Measurements from ENCODE around the gene YES1. TPM values are rescaled to one million over a fixed set of nuclear protein-coding genes. Genes with fewer than 3 reads are reported as not detected.

Gene YES1
- total RNA-seq, result 10 to 100 TPM; 11.2 to 12.0 TPM

DNA sequence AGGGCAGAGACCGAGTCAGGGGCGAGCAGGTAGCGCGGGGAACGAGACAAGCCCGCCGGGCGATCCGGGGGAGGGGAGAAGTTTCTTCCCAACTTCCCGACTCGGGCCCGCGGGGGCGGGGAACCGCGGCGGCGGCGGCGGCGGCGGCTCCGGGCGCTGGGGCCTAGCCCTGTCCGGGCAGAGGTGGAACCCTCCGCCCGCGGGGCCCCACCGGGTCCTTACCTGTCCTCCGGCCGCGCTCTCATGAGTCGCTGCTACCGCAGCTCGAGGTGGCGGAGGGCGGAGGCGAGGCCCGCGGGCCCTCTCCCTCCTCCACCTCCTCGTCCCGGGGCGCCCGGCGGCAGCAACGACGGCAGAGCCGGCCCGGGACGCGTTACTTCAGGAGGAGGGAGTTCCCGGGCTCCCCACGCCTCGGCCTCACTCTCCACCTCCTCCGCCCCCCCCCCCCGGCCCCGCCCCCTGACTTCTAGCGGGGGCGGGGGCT lies at the start of gene YES1:
TSS of gene YES1 (minus strand) at position 351 of the 484 bp plus-strand sequence. CDS start 55,415 bp downstream, outside the sequence.
- no peak for DNase-seq
- ChIA-PET POLR2A (interaction anchor here (0.9 to 5.2 kb wide), 10 partner anchors 9 to 544 kb away, joined by 3 to 76 read pairs (median 6); partner anchors contain the start of genes ENOSF1, THOC1 and TYMS), CTCF (interaction anchor here (2.0 to 3.4 kb wide), 2 partner anchors 19 to 99 kb away, joined by 5 to 30 read pairs; partner anchors contain the start of gene ENOSF1)
- Mint-ChIP-seq H3K4me1 (peaks cover 75% of the 10 kb centered on the region), H3K27ac (peak within 1 kb of the TSS; percentile 99), H3K9me3 (no peaks in the 10 kb centered on the region), H3K27me3 (peaks cover 3% of the 10 kb centered on the region), H3K4me3 (peak within 1 kb of the TSS; percentile 94), H3K36me3 (ENCODE audit: low read depth) (peaks cover 15% of the 10 kb centered on the region)

DNA sequence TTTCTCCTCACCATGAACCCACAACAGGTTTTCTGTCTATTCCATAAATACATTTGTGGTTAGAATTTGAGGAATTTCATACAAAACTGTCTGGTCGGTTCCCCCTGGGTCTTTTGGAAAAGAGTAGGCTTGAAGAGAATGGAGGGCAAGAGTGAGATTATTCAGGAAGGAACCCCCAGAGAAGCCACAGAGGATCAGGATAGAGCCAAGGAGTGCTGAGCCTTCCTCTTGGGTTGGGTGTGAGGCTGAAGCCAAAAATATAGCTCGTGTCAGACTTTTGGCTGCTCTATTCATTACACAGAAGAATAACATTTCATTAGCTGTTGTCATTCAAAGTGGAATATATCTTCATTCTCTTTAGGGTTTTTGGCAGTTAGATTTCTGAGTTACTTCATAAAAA lies 45.9 kb upstream of the YES1 start:
- ChIA-PET POLR2A (no interaction called here), CTCF (no interaction called here)
- no peak overlapping the region for H3K4me3 Mint-ChIP-seq
- no peaks in the 10 kb centered on the region for H3K4me1 Mint-ChIP-seq
- DNase-seq, result no peak
- no peak overlapping the region for H3K27ac Mint-ChIP-seq
- peaks cover 6% of the 10 kb centered on the region for H3K27me3 Mint-ChIP-seq
- no peaks in the 10 kb centered on the region for H3K9me3 Mint-ChIP-seq
- H3K36me3 Mint-ChIP-seq (ENCODE audit: low read depth), result no peaks in the 10 kb centered on the region

DNA sequence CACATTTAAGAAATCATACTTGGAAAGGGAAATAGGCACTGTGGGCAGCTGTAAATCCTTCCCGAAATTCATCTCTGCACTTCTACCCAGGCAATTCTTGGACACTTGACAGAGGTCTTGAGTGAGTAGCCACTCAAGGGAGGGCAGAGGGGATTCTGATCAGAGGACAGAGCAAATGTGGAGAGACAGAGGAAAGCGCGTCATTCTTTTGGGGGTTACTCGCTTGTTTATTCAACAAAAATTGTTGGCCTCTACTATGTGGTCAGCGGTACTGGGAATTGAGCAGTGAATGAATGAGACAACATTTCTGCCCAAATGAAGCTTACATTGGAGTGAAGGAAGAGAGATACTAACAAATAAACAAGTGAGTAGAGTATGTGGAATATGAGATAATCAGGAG lies 41.4 kb upstream of the YES1 start:
- ChIA-PET POLR2A (no interaction called here), CTCF (interaction anchor here (1.3 to 1.5 kb wide), 2 partner anchors 12 to 14 kb away, joined by 4 read pairs; no protein-coding TSS in a partner anchor)
- H3K4me3 Mint-ChIP-seq, result no peak overlapping the region
- H3K4me1 Mint-ChIP-seq, result no peaks in the 10 kb centered on the region
- no peaks in the 10 kb centered on the region for H3K27me3 Mint-ChIP-seq
- no peak overlapping the region for H3K27ac Mint-ChIP-seq
- no peaks in the 10 kb centered on the region for H3K36me3 Mint-ChIP-seq (ENCODE audit: low read depth)
- DNase-seq, result no peak
- no peaks in the 10 kb centered on the region for H3K9me3 Mint-ChIP-seq

DNA sequence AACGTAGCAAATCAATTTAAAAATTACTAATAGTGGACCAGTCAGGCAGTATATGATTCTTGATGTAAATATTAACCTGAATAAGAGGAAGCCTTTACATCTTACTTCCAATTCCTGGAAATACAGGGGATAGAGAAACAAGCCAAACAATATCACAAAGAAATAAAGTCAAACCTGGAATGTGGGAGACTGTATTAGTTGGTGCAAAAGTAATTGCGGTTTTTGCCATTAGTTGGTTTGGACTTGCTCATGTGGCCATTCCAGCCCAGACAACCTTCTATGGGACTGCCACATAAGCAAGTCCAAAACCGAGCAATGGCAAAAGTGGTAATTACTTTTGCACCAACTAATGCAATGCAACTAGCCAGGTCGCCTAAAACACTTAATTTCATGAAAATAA lies 38.9 kb upstream of the YES1 start:
- Mint-ChIP-seq H3K36me3 (ENCODE audit: low read depth) (no peaks in the 10 kb centered on the region), H3K27me3 (no peaks in the 10 kb centered on the region), H3K27ac (no peak overlapping the region), H3K9me3 (no peaks in the 10 kb centered on the region), H3K4me1 (no peaks in the 10 kb centered on the region), H3K4me3 (no peak overlapping the region)
- ChIA-PET POLR2A (no interaction called here), CTCF (interaction anchor here (0.9 kb wide), 1 partner anchor 11 kb away, joined by 3 read pairs; no protein-coding TSS in a partner anchor)
- no peak for DNase-seq

DNA sequence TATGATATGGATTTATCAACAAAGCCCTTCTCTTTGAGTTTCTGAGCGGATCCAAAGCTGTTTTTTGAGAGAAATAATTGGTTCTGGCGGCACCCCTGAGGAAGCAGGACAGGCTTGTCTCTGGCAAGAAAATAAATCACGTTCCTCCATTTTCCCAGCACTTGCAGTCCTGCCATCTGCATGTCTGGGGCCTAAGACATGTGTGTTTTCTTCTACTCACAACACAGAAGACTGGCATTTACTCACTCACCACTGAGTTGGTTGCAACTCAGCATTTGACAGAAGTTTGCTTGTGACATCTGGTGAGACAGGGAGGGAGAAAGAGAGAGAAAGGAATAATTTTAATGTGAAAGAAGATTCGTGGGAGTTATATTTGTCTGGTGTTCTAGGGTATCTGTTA lies 37.0 kb upstream of the YES1 start:
- ChIA-PET POLR2A (no interaction called here), CTCF (interaction anchor here (2.9 kb wide), 1 partner anchor 10 kb away, joined by 14 read pairs; no protein-coding TSS in a partner anchor)
- Mint-ChIP-seq H3K36me3 (ENCODE audit: low read depth) (no peaks in the 10 kb centered on the region), H3K4me3 (no peak overlapping the region), H3K27ac (no peak overlapping the region), H3K4me1 (no peaks in the 10 kb centered on the region), H3K9me3 (no peaks in the 10 kb centered on the region), H3K27me3 (no peaks in the 10 kb centered on the region)
- DNase-seq, result no peak

DNA sequence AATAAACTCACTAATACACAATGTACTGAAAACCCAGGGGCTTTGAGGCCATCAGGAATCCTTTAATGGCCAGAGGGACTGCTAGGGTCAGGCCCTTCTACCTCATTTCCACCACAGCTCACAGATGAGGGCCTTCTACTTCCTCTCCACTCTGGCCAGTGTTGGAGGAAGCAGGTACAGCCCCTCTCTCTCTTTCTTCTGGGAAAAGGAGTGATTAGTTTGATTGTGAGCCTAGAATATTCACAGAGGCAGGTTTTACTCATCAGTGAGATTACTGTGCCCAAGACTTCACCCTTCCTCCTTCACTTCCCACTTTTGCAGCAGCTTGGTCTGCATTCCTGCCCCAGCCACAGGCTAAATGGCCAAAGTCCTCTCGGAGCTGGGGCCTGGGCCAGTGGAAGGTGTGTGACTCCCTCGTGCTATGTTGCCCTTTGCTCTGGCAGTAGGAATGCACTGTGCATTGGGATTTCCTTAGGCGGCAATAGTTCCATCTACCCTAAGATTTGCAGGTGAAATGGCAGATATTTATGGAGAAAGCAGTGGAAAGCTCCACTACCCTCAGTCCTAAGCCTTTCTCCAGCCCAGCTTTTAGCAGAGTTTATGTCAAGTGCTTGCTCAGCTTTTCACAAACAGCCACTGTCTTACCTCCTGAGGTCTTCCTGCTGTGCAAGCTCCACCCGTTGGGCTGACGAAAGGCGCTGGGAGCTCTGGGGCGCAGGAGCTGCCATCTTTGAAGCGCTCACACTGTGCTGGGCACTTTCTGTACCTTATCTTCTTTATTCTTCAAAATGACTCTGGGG lies 36.2 kb upstream of the YES1 start:
- ChIA-PET POLR2A (no interaction called here), CTCF (interaction anchor here (2.9 kb wide), 1 partner anchor 9 kb away, joined by 14 read pairs; no protein-coding TSS in a partner anchor)
- Mint-ChIP-seq H3K27me3 (peaks cover 2% of the 10 kb centered on the region), H3K4me3 (no peak overlapping the region), H3K4me1 (no peaks in the 10 kb centered on the region), H3K9me3 (no peaks in the 10 kb centered on the region), H3K27ac (no peak overlapping the region), H3K36me3 (ENCODE audit: low read depth) (no peaks in the 10 kb centered on the region)
- DNase-seq, result no peak

DNA sequence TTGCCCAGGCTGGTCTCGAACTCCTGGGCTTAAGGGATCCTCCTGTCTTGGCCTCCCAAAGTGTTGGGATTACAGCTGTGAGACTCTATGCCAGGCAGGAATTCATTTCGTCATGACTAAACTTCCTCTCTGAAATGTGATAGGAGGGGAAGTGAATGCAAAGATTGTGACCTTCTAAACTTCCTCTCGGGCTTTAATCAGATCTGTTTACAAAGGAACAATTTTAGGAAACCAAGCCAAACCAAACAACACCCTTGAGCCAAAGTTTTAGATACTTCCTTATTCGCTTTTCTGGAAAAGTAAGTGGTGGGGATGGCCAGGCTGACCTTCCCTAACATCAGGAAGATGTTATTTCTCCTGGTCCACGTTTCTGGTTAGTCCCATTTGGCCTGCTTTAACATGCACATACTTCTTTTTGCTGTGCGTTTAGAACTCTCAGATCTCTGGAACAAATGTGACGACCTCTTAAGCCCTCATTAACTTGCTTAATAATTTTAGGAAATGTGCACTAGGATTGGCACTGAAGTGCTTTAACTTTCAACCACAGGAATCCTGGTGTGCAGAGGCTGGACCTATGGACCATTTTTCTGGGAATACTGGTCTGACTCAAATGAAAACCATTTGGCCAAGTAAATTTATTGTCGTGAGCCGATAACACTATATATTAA lies 33.2 kb upstream of the YES1 start:
- ChIA-PET POLR2A (no interaction called here), CTCF (interaction anchor here (1.2 kb wide), 1 partner anchor 13 kb away, joined by 3 read pairs; no protein-coding TSS in a partner anchor)
- H3K27me3 Mint-ChIP-seq, result peaks cover 12% of the 10 kb centered on the region
- H3K4me1 Mint-ChIP-seq, result peaks cover 3% of the 10 kb centered on the region
- H3K36me3 Mint-ChIP-seq (ENCODE audit: low read depth), result no peaks in the 10 kb centered on the region
- no peak overlapping the region for H3K4me3 Mint-ChIP-seq
- no peaks in the 10 kb centered on the region for H3K9me3 Mint-ChIP-seq
- no peak for DNase-seq
- no peak overlapping the region for H3K27ac Mint-ChIP-seq

DNA sequence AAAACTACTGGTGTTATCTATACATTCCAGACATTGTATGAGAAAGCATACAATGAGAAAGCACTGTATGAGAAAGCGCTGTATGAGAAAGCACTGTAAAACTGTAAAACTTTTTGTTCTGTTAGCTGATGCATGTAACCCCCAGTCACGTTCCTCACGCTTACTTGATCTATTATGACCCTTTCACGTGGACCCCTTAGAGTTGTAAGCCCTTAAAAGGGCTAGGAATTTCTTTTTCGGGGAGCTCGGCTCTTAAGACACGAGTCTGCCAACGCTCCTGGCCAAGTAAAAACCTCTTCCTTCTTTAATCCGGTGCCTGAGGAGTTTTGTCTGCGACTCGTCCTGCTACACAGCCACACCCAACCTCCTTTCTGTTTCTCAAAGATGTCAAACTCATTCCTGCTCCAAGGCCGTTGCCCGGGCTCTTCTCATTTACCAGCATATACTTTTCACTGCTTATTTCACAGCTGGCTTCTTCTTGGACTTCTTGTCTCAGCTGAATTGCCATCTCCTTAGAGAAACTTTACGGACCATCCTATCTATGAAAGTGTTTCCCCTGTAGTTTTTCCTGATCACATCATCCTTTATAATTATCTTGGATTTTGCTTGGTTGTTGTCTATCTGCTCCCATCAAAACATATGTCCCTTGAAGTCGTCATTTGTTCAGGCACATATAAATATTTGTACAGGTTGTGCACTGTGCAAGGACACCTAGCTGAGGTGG lies 29.8 kb upstream of the YES1 start:
- peaks cover 17% of the 10 kb centered on the region for H3K27me3 Mint-ChIP-seq
- CTCF ChIA-PET, result interaction anchor here (1.5 to 5.3 kb wide), 5 partner anchors 11 to 216 kb away, joined by 3 to 98 read pairs (median 63); no protein-coding TSS in a partner anchor
- peaks cover 7% of the 10 kb centered on the region for H3K4me1 Mint-ChIP-seq
- H3K9me3 Mint-ChIP-seq, result no peaks in the 10 kb centered on the region
- DNase-seq, result no peak
- H3K27ac Mint-ChIP-seq, result no peak overlapping the region
- H3K36me3 Mint-ChIP-seq (ENCODE audit: low read depth), result no peaks in the 10 kb centered on the region
- POLR2A ChIA-PET, result no interaction called here
- no peak overlapping the region for H3K4me3 Mint-ChIP-seq

DNA sequence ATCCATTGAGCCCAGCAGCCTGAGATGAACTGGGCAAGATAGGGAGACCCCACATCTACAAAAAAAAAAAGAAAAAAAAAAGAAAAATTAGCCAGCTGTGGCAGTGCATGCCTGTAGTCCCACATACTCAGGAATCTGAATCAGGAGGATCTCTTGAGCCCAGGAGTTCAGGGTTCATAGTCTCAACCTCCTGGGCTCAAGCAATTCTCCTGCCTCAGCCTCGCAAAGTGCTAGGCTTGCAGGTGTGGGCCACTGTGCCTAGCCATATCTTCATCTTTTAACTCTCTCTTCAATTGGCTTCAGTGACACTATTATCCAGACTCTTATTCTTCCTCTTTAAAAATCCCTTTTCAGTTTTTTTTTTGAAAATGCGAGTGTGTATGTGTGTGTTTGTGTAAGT lies 28.5 kb upstream of the YES1 start:
- ChIA-PET CTCF (interaction anchor here (0.6 to 5.3 kb wide), 9 partner anchors 10 to 215 kb away, joined by 4 to 98 read pairs (median 6); partner anchors contain the start of gene ENOSF1), POLR2A (no interaction called here)
- no peaks in the 10 kb centered on the region for H3K9me3 Mint-ChIP-seq
- peaks cover 7% of the 10 kb centered on the region for H3K4me1 Mint-ChIP-seq
- no peak overlapping the region for H3K4me3 Mint-ChIP-seq
- H3K27me3 Mint-ChIP-seq, result peaks cover 21% of the 10 kb centered on the region
- no peak for DNase-seq
- H3K27ac Mint-ChIP-seq, result no peak overlapping the region
- no peaks in the 10 kb centered on the region for H3K36me3 Mint-ChIP-seq (ENCODE audit: low read depth)

DNA sequence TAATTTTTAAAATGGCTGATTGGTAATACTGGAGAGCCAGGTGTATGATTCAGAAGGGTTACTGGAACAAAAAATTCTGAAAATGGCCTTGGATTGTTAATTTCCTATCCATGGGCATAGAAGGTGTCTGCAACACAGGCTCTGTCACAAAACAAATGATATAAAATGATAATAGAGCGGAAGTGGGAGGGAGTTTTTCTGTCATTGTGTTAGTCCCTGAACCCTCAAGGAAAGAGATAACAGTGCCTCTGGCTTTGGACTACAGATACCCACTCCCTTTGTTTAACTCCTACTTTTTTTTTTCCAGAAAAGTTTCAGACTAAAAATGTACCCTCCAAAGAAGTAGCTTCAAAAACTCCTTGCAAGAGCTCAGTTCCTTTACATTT lies 28.0 kb upstream of the YES1 start:
- Mint-ChIP-seq H3K27ac (no peak overlapping the region), H3K36me3 (ENCODE audit: low read depth) (no peaks in the 10 kb centered on the region), H3K9me3 (no peaks in the 10 kb centered on the region), H3K4me3 (no peak overlapping the region), H3K4me1 (peaks cover 7% of the 10 kb centered on the region), H3K27me3 (peaks cover 21% of the 10 kb centered on the region)
- ChIA-PET CTCF (interaction anchor here (0.8 to 5.3 kb wide), 46 partner anchors 8 to 246 kb away, joined by 3 to 98 read pairs (median 5); partner anchors contain the start of gene ENOSF1), POLR2A (interaction anchor here (1.1 kb wide), 2 partner anchors 127 to 216 kb away, joined by 3 to 4 read pairs; partner anchors contain the start of gene ENOSF1)
- DNase-seq, result no peak

DNA sequence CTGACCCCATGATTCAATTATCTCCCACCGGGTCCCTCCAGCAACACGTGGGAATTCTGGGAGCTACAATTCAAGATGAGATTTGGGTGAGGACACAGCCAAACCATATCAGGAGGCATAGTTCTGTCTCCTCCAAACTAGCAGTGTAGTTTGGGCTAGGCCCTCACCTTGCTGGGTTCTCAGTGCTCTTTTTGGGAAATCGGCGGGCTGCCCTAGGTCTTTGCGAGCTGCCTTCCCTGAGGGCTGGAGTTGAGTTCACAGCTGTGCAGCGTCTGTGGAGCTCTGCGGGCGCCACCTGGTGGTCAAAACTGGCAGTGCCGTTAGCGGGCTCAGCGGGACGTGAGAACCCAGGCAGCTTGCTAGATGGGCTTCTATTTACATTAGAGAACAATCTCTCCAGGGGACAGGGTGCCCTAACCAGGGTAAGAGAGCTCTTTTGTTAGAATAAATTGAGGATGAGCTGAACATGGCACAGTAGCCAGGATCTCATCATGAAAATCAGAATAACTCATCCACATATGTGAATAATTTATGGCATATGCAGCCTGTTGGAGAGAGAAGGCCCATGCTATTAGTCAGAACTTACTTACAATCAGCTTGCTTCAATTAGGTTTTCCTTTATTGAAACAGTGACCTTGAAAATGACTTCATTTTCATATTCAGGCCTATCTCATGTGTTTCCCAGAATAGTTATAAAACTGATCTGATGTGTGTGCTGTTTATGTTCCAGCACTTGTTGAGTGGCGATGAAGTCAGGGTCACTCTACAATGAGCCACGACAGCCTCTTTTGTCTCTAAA lies 27.4 kb upstream of the YES1 start:
- Mint-ChIP-seq H3K27ac (no peak overlapping the region), H3K4me3 (no peak overlapping the region), H3K36me3 (ENCODE audit: low read depth) (no peaks in the 10 kb centered on the region), H3K9me3 (no peaks in the 10 kb centered on the region), H3K27me3 (peaks cover 21% of the 10 kb centered on the region), H3K4me1 (peaks cover 7% of the 10 kb centered on the region)
- ChIA-PET CTCF (interaction anchor here (0.6 to 5.3 kb wide), 58 partner anchors 9 to 573 kb away, joined by 3 to 98 read pairs (median 5); partner anchors contain the start of gene ENOSF1), POLR2A (interaction anchor here (1.1 to 1.2 kb wide), 3 partner anchors 127 to 215 kb away, joined by 3 to 4 read pairs (median 3); partner anchors contain the start of gene ENOSF1)
- DNase-seq, result peak; percentile 87

DNA sequence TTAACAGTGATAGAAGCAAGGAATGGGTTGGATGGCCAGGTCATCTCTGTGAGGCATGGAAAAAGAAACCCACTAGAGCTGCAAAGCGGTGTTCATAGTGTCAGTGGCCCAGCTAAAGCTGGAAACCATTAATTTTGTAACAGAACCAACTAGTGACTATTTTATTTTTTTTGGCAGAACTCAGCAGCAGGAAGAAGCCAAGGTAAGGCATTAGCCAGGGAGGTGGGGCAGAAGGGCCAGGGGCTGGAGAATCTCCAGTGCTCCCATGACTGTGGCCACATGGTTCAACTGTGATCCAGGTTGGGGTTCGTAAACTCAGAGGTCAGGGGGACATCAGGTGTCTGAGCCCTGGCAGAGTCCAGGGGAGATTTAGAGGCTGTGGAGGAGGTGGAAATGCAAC lies 25.9 kb upstream of the YES1 start:
- peaks cover 23% of the 10 kb centered on the region for H3K27me3 Mint-ChIP-seq
- peaks cover 7% of the 10 kb centered on the region for H3K4me1 Mint-ChIP-seq

More for the DNA sequence above, 25.9 kb upstream of the YES1 start:
- Mint-ChIP-seq H3K27ac (no peak overlapping the region), H3K36me3 (ENCODE audit: low read depth) (no peaks in the 10 kb centered on the region), H3K4me3 (no peak overlapping the region), H3K9me3 (no peaks in the 10 kb centered on the region)
- DNase-seq, result no peak
- ChIA-PET POLR2A (no interaction called here), CTCF (interaction anchor here (1.9 to 5.3 kb wide), 5 partner anchors 8 to 212 kb away, joined by 6 to 98 read pairs (median 63); no protein-coding TSS in a partner anchor)

Data from activated CD4-positive, alpha-beta memory T cell treated with anti-CD3 and anti-CD28 coated beads, Interleukin-2, amount 10 ng/mL, durations not matched to agents 7 days and 5 days (primary cell).